Aorta (tissue), 5 donors: ENCODE data around the gene MAZ. TPM values are rescaled to one million over a fixed set of nuclear protein-coding genes. Genes with fewer than 3 reads are reported as not detected.

Source experiments
- ATAC-seq: fragments of 200-7000 bp; cut with Tn5 transposase; one replicate; pipeline ENCODE4 v1.9.1; 2022; ENCODE audit warnings: moderate library complexity; ENCODE audit not compliant: low FRiP score
- DNase-seq, 2 donors: peaks; one replicate each; pipeline ENCODE4 v3.0.0-alpha.2; 2020
- H3K27ac ChIP-seq, 2 donors: one replicate each; pipeline ENCODE4 v1.5.1; 2013; ENCODE audit warnings: low read length in 2 of 2, mild to moderate bottlenecking in 2 of 2, moderate library complexity in 2 of 2, control low read depth in 1 of 2, inconsistent platforms in 1 of 2, low read depth in 1 of 2
- H3K27me3 ChIP-seq, 2 donors: one replicate each; pipeline ENCODE4 v1.6.1; 2013; ENCODE audit warnings: control low read depth in 1 of 2, low read length in 1 of 2, mild to moderate bottlenecking in 1 of 2, moderate library complexity in 1 of 2; ENCODE audit not compliant: insufficient read depth in 2 of 2, control insufficient read depth in 1 of 2
- H3K36me3 ChIP-seq, 2 donors: one replicate each; pipeline ENCODE4 v1.6.1; 2013; ENCODE audit warnings: control low read depth in 1 of 2, low read length in 1 of 2, mild to moderate bottlenecking in 1 of 2; ENCODE audit not compliant: insufficient read depth in 2 of 2, control insufficient read depth in 1 of 2
- H3K4me1 ChIP-seq, 2 donors: one replicate each; pipeline ENCODE4 v1.6.1; 2013; ENCODE audit warnings: low read length in 2 of 2, control low read depth in 1 of 2, mild to moderate bottlenecking in 1 of 2, moderate library complexity in 1 of 2; ENCODE audit not compliant: insufficient read depth in 2 of 2, control insufficient read depth in 1 of 2
- H3K4me3 ChIP-seq, 2 donors: one replicate each; pipeline ENCODE4 v1.5.1; 2013; ENCODE audit warnings: low read length in 2 of 2, control low read depth in 1 of 2, mild to moderate bottlenecking in 1 of 2
- H3K9me3 ChIP-seq: one replicate; pipeline ENCODE4 v1.6.1; 2013; ENCODE audit warnings: mild to moderate bottlenecking, low read length; ENCODE audit not compliant: control insufficient read depth
- WGBS, 2 donors: extraction: QIAGEN DNeasy Blood & Tissue Kit; methylation state at CpG; one replicate each; pipeline ENCODE4 v1.1.7; 2013; 5-methylcytosine and 5-hydroxymethylcytosine counted together
- intact Hi-C, 2 donors: fragments of 100-400 bp; cut with DNase I; formaldehyde crosslinking; loops; one replicate each; pipeline versions ENCODE4 v1.14.2 to v1.15.0; 2022
- polyA plus RNA-seq, 2 donors: library from polyadenylated mRNA; stranded (reverse); fragments of 200-250 nt; gene quantifications; one replicate each; pipeline ENCODE4 v1.2.3, GENCODE V29; 2013
- total RNA-seq, 2 donors: library from RNA; stranded (reverse); fragmentation: NEBNext Ultra II Directional; extraction: Animal tissue kit (Norgen Biotek cat#: 25700); gene quantifications; one replicate each; pipeline ENCODE4 v1.2.1, GENCODE V29; 2021
- donor health status: healthy with polysubstance abuse.
- donor health status: Bipolar disorder and iron deficiency.
- donor health status: DM: no; HTN: no; CAD: no.
- donor health status: DM: no; HTN: no; CAD: no.
- donor health status: DM: yes; HTN: yes; CAD: no.

MAZ gene
- total and polyA plus RNA-seq, 4 donors: 109 to 127 (median 116) TPM

DNA sequence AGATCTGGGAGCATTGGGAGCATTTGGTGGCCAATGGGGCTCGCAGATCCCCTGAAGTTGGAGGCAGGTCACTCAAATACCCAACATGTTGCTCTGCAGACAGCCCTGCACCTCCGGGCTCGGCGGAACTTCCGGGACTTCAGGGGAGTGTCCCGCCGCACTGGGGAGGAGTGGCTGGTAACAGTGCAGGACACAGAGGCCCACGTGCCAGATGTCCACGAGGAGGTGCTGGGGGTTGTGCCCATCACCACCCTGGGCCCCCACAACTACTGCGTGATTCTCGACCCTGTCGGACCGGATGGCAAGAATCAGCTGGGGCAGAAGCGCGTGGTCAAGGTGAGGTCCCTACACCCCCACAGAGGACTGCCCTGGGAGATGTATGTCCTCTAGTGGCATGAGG lies 30.3 kb downstream of the MAZ start:
- intact Hi-C loops: no loop called here
- H3K27me3 ChIP-seq: no peaks in the 10 kb centered on the region
- ATAC-seq: no peak
- 77 to 85% methylated on average over 15 of the region's 15 CpGs for WGBS, 2 donors
- no peak overlapping the region for H3K4me3 ChIP-seq
- no peaks in the 10 kb centered on the region for H3K4me1 ChIP-seq
- no peak overlapping the region for H3K27ac ChIP-seq
- peaks cover 0 to 14% of the 10 kb centered on the region in 2 donors for H3K36me3 ChIP-seq
- no peak for DNase-seq
- no peaks in the 10 kb centered on the region for H3K9me3 ChIP-seq

DNA sequence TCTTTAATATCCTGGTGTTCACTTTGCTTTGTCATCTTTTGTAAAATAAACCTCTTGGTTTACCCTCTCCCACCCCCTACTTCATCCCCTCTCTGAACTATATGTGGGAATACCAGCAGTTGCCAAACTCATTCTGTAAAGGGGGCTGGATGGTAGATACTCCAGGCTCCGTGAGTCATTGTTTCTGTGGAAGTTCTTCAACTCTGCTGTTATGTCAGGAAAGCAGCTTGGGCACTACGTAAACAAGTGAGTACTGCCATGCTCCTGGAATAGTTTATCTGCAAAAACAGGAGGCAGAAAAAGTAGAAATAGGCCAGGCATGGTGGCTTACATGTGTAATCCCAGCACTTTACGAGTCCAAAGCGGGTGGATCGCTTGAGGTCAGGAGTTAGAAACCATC lies 31.5 kb downstream of the MAZ start:
- H3K4me1 ChIP-seq: no peaks in the 10 kb centered on the region
- WGBS, 2 donors: 87 to 88% methylated on average over 5 of the region's 5 CpGs
- peaks cover 0 to 17% of the 10 kb centered on the region in 2 donors for H3K36me3 ChIP-seq
- intact Hi-C loops: no loop called here
- no peaks in the 10 kb centered on the region for H3K27me3 ChIP-seq
- no peak for DNase-seq
- no peak overlapping the region for H3K27ac ChIP-seq
- no peak for ATAC-seq
- H3K4me3 ChIP-seq: no peak overlapping the region
- H3K9me3 ChIP-seq: no peaks in the 10 kb centered on the region

DNA sequence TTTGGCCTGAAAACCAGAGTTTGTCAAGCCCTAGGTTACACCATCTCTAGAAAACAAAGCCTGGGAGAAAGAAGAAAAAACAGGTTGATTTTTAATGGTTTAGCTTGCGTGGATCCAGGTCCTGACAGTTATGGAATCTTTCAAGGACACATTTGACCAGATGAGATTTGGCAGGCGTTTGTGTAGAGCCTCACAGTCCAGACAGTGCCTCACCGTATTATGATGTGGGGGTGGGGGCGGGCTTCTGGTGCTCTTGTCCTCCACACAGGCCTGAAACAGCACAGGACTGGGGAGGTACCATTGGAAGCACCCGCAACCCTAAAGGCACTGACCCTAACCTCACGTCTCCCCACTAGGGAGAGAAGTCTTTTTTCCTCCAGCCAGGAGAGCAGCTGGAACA lies 33.5 kb downstream of the MAZ start:
- H3K4me1 ChIP-seq: no peaks in the 10 kb centered on the region
- intact Hi-C loops: loop anchor here in 1 of 2 donors (10.0 kb wide), 1 partner anchor 135 kb away; no protein-coding TSS in a partner anchor
- no peak for DNase-seq
- no peaks in the 10 kb centered on the region for H3K9me3 ChIP-seq
- H3K27me3 ChIP-seq: no peaks in the 10 kb centered on the region
- ATAC-seq: no peak
- no peak overlapping the region for H3K4me3 ChIP-seq
- no peak overlapping the region for H3K27ac ChIP-seq
- 82 to 86% methylated on average over 6 of the region's 6 CpGs for WGBS, 2 donors
- peaks cover 0 to 11% of the 10 kb centered on the region in 2 donors for H3K36me3 ChIP-seq

DNA sequence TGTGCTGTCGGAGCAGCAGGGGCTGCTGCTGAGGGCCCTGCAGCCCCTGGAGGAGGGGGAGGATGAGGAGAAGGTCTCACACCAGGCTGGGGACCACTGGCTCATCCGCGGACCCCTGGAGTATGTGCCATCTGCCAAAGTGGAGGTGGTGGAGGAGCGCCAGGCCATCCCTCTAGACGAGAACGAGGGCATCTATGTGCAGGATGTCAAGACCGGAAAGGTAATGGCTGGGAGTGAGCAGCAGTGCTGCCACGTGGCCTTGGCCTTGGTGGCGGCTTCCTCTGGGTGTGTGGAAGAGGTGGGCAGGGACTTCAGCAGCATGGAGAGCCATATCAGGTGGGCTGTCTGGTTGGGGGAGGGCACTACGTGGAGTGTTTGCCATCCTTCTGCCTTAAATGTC lies 33.9 kb downstream of the MAZ start:
- H3K27ac ChIP-seq: no peak overlapping the region
- H3K27me3 ChIP-seq: no peaks in the 10 kb centered on the region
- H3K9me3 ChIP-seq: no peaks in the 10 kb centered on the region
- H3K4me1 ChIP-seq: no peaks in the 10 kb centered on the region
- intact Hi-C loops: loop anchor here in 1 of 2 donors (10.0 kb wide), 1 partner anchor 135 kb away; no protein-coding TSS in a partner anchor
- WGBS, 2 donors: 87 to 90% methylated on average over 10 of the region's 10 CpGs
- ATAC-seq (no peak), DNase-seq (no peak)
- H3K36me3 ChIP-seq: peaks cover 0 to 9% of the 10 kb centered on the region in 2 donors
- no peak overlapping the region for H3K4me3 ChIP-seq

DNA sequence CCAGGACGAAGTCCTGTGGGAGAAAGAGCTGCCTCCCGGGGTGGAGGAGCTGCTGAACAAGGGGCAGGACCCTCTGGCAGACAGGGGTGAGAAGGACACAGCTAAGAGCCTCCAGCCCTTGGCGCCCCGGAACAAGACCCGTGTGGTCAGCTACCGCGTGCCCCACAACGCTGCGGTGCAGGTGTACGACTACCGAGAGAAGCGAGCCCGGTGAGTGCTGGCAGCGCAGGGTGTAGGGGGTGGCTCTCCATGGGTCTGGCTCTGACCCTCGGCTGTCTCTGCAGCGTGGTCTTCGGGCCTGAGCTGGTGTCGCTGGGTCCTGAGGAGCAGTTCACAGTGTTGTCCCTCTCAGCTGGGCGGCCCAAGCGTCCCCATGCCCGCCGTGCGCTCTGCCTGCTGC lies 35.3 kb downstream of the MAZ start:
- intact Hi-C loops: loop anchor here in 1 of 2 donors (10.0 kb wide), 1 partner anchor 137 kb away; no protein-coding TSS in a partner anchor
- 90% methylated on average over 23 of the region's 23 CpGs for WGBS, 2 donors
- ATAC-seq (no peak), DNase-seq (no peak)
- Histone ChIP-seq H3K4me3 (no peak overlapping the region), H3K27ac (no peak overlapping the region), H3K9me3 (no peaks in the 10 kb centered on the region), H3K4me1 (no peaks in the 10 kb centered on the region), H3K36me3 (peaks cover 2 to 10% of the 10 kb centered on the region in 2 donors), H3K27me3 (no peaks in the 10 kb centered on the region)

DNA sequence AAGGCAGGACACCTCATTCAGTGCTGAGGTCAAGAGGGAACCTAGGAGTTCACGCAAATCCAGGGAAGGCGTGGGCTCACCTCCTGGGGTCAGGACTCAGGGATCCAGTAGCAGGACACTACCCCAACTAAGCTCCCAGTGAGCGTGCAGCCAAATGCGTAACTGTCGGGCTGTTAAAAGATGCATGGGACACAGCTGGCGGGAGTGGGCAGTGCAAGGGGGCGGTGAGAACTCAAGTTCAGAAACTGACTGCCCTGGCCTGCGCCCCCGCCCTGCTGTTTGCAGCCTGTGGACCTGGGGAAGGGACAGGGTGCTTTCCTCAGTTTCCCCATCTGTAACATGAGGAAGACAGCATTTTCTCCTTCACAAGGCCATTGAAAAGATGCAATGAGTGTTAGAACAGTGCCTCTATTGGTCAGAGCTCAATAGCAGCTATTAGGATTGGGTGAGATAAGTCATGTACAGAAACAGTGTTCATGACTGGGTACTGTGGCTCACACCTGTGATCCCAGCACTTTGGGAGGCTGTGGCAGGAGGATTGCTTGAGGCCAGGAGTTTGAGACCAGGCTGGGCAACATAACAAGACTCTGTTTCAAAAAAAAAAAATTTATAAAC lies 36.5 kb downstream of the MAZ start:
- intact Hi-C loops: loop anchor here in 1 of 2 donors (10.0 kb wide), 1 partner anchor 138 kb away; no protein-coding TSS in a partner anchor

DNA sequence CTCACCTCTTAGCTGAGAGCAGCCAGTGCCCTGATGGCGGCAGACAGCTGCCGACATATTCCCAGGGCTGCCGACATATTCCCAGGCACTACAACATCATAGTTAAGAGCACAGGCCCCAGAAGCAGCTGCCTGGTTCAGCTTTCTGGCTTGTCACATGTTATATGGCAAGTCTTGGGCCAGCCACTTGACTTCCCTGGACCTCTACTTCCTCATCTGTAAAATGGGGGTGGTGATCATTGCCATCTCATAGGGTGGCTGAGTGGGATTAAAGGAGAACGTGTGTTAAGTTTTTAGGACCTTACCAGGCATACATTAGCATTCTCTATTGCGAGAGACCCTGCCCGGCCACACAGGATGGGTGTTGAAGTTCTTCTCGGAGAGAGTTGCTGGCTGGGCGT lies 37.6 kb downstream of the MAZ start:
- H3K36me3 ChIP-seq: peaks cover 2 to 13% of the 10 kb centered on the region in 2 donors
- 93 to 95% methylated on average over 8 of the region's 8 CpGs for WGBS, 2 donors

More for the DNA sequence above, 36.5 kb downstream of the MAZ start:
- WGBS, 2 donors: 95 to 96% methylated on average over 9 of the region's 9 CpGs
- Histone ChIP-seq H3K9me3 (no peaks in the 10 kb centered on the region), H3K27ac (no peak overlapping the region), H3K36me3 (peaks cover 2 to 13% of the 10 kb centered on the region in 2 donors), H3K4me1 (no peaks in the 10 kb centered on the region), H3K27me3 (no peaks in the 10 kb centered on the region), H3K4me3 (no peak overlapping the region)
- DNase-seq (no peak), ATAC-seq (no peak)

DNA sequence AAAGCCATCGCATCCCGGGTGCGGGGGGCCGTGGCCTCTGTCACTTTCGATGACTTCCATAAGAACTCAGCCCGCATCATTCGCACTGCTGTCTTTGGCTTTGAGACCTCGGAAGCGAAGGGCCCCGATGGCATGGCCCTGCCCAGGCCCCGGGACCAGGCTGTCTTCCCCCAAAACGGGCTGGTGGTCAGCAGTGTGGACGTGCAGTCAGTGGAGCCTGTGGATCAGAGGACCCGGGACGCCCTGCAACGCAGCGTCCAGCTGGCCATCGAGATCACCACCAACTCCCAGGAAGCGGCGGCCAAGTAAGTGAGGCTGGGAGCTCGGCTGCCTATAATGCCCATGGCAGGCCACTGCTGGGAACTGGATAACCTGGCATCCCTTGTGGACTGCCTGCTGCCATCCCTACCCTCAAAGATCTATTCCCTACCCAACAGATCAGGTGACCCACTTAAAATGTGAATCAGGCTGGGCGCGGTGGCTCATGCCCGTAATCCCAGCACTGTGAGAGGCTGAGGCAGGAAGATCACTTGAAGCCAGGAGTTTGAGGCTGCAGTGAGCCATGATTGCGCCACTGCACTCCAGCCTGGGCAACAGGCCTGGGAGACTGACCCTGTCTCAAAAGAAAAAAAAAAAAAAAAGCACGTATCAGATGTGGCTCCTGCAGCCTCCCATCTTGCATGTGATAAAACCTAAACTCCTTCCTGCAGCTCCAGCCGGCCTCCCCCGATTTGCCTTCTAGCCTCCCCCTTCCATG lies 38.4 kb downstream of the MAZ start:
- Histone ChIP-seq H3K27ac (no peak overlapping the region), H3K27me3 (no peaks in the 10 kb centered on the region), H3K4me3 (no peak overlapping the region), H3K9me3 (no peaks in the 10 kb centered on the region), H3K36me3 (peaks cover 2 to 13% of the 10 kb centered on the region in 2 donors), H3K4me1 (no peaks in the 10 kb centered on the region)
- intact Hi-C loops: loop anchor here in 1 of 2 donors (10.0 kb wide), 1 partner anchor 140 kb away; no protein-coding TSS in a partner anchor
- WGBS, 2 donors: 91% methylated on average over 28 of the region's 28 CpGs
- DNase-seq (no peak), ATAC-seq (peak; percentile 34)

More for the DNA sequence above, 37.6 kb downstream of the MAZ start:
- H3K27me3 ChIP-seq: no peaks in the 10 kb centered on the region
- intact Hi-C loops: loop anchor here in 1 of 2 donors (10.0 kb wide), 1 partner anchor 139 kb away; no protein-coding TSS in a partner anchor
- H3K4me1 ChIP-seq: no peaks in the 10 kb centered on the region
- ATAC-seq (no peak), DNase-seq (no peak)
- H3K9me3 ChIP-seq: no peaks in the 10 kb centered on the region
- H3K4me3 ChIP-seq: no peak overlapping the region
- H3K27ac ChIP-seq: no peak overlapping the region
